HG03432 (cell line): ENCODE data around the gene ARHGEF3.

ENCODE experiments used
- ATAC-seq: cut with Tn5 transposase; IDR thresholded peaks from one replicate; pipeline ENCODE4 v1.9.1; 2021; ENCODE audit warnings: mild to moderate bottlenecking, moderate library complexity; ENCODE audit not compliant: unreplicated experiment

The ARHGEF3 gene

DNA sequence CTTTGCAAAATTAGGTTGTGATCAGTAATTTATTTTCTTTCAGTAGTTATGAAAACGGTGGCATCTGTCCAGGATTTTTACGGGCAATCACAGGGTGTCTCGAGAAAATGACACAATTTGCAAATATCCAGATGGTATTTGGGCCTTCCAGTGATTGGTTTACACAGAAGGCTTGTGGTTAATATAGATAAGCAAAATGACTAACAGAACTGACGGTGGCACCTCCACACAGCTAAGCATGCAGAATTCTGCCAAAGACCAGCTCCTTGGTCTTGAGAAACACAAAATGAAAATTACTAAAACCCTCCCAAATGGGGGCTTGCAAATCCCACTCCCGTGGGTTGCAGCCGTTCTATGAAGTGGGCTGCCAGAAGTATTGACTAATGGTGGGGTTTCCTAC lies 5.5 kb downstream of the ARHGEF3 start:
- no peak for ATAC-seq

DNA sequence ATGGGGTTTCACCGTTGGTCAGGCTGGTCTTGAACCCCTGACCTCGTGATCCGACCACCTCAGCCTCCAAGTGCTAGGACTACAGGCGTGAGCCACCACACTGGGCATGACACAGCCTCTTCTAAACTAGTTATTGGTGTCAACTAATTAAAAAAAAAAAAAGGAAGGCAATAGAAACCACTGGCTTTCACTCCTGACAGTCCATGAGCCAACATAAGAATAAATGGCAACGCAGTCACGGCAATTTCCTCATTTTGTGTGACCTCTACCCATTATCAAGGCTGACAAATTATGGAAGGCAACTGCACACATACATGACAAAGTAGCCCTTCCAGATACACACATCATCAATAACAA lies 5.9 kb downstream of the ARHGEF3 start:
- no peak for ATAC-seq

DNA sequence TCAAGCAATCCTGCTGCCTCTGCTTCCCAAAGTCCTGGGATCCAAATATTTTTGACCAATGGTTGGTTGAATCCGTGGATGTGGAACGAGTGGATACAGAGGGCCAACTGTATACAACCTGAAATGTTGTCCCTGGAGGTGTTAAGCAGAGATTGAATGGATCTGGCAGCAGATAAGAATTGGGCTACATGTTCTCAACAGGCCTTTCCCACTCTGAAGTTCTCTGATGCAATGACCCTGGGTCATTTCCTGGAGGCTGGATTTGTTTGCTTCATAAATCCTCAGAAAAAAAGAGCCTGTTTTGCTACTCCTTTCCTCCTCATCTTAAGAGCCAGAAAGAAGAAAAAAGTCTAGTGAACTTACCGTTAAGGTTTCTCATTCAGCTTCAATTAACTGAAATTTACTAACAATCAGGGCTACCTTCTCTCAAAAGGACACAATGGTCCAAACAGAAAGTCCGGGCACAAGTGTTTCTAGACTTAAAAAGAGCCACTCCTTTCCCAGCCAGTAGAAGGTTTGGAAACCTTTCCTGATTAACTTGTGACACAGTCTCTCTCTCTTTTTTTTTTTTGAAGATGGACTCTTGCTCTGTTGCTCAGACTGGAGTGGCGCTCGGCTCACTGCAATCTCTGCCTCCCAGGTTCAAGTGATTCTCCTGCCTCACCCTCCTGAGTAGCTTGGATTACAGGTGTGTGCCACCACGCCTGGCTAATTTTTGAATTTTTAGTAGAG lies 6.5 kb downstream of the ARHGEF3 start:
- no peak for ATAC-seq

DNA sequence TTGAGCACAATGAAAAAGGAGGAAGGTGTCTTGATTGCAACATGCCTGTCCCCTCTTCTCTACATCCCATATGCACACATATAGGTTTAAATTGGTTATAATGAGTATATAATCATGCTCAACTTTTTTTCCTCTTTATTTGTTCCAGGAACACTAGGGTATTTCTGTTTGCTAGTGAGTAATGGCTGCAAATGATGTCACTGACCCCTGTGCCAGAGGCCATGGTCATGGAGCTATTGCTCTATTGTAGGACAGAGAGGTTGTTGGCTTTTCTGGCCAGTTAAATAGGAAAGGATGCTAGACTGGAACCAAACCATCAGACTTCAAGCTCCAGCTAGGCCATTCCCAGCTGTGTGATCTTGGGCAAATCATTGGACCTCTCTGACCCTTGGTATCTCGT lies 9.6 kb downstream of the ARHGEF3 start:
- no peak for ATAC-seq

DNA sequence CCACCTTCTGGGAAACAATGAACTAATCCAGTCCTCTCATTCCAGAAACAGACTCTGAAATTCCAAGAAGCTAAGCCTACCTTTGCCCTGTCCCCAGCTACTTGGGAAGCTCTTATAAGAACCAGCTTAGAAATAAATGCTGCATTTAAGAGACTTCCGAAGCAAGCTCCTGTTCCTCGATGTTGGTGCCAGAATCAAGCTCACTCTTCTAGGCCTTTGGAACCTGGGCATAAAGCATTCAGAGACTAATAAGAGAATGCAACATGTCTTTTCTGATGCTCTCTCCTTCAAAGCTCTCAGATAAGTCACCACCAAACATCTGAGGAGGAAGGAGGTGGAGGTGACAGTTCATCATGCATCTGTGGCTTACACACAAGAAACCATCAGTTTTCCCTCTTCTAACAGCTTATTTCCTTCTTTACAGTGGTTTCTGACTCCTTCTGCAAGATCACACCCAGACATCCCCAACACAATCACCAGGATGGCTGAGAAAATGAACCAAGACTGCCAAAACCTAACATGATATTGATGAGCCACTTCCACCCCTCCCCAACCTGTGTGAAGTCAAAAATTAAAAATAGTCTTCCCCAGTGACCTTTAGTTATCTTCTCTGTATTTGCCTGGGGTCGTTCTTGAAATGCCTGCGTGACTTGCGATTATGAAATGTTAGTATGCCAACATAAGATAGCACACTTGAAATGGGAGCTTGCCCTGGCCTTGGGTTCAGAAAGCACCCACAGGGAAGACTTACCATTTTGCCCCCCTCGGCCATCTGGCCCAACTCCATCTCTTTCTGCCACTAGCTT lies 11.5 kb downstream of the ARHGEF3 start:
- no peak for ATAC-seq

DNA sequence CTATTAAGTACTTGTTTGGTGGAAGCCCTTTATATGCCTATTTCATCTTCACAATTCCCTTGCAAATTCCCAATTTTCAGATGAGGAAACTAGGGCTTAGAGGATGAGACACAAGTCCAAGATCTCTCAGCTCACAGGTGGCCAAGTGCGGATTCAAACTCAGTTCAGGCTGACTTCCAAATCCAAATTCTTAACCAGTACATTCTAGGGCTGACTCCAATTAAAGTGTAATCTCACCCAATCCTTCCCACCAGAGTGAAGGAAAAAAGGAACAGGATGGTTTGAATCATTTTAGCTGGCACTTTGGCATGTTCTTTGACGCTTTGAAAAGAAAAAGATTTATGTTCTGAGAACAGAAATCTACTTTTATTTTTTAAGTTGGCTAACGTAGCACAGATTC lies 12.7 kb downstream of the ARHGEF3 start:
- ATAC-seq, result no peak

DNA sequence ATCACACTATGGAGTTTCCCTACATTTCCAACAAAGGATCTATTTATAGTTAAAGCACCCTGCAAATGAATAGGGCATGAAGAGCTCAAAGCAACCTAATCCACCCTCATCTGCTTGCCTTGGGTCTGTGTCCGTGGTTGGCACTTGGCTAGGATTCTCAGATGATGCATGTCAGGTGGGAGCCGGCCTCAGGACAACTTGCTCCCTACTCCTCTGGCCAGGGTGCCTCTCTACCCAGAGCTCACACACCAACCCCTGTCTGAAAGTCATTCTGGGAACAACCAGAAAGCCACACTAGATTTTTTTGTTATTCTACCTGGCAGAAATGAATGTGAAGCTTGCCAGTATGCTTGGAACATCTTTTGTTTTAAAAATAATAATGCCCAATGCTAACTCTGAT lies 13.2 kb downstream of the ARHGEF3 start:
- ATAC-seq, result no peak

DNA sequence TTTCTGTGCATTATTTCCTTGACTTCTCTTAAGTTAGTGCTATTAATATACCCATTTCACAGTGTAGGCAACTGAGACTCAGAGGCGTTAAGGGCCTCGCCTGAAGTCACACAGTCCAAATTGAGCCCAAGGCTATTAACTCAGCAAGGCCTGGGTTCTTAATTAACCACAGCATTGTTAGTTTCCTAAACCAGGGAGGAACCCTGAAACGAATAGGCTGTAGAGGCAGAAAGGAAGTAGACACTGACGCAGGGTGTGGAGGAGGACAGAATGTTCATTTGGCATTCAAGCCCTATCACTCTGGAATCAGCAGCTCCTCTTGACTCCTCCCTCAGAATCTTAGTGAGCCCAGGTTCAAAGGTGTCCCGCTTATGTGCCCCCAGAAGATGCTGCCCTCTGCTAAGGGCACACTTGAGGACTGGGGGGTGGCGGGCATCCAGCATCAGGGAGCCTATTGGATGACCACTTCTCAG lies 13.9 kb downstream of the ARHGEF3 start:
- no peak for ATAC-seq

DNA sequence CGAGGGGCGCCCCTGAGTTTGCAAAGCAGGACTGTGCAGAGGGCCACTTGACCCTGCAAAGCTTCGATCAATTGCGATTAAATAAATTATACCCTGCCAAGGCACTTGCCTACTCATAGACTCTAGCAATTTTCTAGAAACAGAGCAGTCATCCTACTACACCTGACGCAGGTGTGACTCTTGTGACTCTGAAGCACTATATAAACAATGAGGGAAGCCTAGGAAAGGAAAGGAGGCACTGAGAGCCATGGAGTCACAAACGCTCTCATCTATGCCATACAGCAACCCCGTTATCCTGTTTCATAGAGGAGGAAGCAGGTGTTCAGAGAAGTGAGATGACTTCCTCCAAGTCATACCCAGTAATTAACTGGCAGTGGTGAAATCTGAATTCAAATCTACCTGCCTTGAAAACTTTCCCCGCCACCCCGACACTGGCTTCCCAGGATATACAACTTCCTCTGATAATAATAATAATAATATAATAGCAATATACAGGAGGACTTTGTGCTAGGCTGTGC lies 14.4 kb downstream of the ARHGEF3 start:
- no peak for ATAC-seq

DNA sequence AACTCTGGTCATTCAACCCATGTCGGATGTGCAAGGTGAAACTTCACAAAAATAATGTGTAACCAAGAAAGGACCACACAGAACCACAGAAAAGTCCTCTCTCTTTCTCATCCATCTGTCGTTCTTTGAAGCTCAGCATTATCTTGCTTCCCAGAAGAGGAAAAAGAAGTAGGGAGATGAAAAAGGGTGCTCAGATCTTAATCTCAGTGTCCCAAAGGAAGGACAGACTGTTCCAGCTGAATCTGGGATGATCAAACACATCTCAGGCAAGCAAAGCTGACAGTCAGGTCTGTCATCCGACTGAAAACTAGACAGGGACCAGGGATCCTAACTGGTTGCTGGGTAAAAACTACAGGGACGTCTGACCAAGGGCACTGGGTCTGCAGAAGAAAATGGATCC lies 16.2 kb downstream of the ARHGEF3 start:
- no peak for ATAC-seq

DNA sequence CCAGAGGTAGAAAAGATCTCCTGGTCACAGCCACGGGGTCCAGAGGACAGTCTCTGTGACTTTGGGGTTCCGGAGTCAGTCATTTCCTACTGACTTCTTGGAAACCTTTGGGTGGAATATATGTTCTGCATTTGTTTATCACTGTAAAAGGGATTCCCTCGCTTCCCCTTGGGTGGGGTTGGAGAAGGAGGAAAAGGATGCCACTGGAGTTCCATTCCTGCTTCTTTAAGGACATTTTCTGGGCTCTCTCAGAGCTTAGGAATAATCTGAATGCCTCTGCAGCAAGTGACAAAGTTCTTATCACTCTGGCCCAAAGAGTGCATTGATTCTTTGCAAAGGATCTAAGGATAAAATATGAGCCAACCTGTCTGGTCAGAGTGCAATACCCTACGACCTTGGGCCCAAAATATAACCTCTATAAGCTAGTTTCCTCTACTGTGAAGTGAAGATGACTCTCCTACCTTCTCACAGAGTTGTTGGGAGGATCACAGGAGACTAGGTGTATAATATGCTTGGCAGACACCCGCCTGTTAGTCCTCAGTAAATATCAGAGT lies 17.2 kb downstream of the ARHGEF3 start:
- no peak for ATAC-seq

DNA sequence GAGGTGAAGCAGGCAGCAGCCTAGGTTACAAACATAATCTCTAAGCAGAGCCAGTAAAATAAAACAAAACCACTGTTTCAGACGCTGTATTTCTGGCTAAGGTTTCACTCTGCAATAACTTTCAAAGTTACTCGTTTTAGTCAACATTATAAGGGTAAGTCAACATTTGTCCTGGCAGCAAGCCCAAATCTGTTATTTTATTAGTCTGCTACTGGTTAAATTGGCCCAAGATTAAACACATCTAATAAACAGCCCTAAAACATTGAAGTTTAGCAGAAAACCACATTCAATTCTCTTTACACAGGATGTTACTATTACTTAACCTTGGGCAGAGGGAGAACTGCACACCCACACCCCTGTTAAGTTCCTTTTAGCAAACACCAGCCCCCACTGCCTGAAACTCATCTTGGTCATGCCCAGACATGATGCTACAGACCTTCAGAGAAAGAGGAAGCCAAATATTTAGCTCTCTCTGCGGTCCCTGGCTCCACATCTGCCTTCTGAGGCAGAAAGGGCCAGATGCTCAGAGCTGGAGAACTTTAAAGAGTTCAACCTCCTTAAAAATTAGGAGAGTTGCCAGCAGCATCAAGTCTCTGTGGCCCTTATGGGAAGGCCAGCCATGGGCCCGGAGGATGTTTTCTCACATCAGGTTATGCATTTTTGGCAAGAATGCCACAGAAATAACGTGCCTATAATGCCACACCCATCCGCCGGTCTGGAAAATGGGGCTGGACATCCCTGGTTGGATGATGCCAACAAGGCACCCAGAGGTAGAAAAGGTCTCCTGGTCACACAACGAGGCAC lies 17.9 kb downstream of the ARHGEF3 start:
- ATAC-seq, result peak; percentile 97

DNA sequence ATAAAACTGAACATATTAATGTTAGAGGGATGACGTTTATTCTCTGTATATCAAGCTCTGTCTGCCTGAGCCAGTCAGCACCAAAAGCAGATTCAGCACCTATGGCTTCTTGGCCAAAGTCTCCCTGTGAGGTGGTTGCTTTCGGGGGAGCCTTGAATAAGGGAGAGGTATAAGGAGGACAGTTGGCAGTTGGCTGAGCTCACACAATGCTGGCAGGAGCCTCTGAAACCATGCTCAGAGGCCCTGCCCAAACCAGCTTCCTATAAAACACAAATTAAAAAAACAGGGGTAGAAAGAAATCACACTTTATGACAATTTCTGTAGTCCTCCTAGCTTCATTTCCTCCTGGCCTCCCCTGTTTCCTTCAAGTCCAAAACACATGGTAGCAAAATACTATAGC lies 18.8 kb downstream of the ARHGEF3 start:
- no peak for ATAC-seq

DNA sequence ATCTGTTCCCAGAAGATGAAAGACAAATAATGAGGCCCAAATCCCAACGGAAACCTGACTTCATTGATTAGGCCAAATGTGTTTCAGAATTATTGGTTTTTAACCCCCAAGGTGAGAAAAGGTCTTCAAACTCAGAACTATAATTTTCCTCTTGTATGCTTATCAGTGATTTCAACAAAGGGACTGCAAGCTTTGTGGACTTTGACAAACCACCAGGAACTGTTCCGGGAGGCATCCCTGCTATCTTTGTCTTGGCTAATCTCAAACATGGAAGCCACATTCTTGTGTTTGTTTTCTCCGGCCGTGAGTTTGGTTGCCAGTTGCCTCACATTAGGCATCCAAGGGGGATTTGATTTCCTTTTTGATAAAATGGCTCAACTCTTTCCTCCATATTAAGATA lies 19.5 kb downstream of the ARHGEF3 start:
- ATAC-seq, result no peak

DNA sequence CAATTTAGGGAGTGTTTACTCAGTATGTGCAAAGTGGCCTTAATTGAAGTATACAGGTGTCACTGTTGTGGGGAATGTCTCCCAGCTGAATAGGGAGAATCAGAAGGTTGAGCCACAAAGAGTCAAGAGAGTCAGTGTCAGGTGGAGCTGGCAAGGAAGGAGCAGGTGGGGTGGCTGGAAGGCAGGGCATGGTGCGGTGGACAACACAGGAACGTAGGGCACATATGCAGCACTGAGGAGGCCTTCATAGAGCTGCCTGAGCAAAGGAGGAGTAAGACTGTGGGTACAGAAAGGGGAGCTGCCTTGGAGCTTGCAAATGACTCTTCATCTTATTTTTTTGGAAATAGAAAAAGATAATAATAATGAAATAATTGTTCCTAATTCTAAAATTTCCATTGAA lies 20.0 kb downstream of the ARHGEF3 start:
- ATAC-seq, result no peak

DNA sequence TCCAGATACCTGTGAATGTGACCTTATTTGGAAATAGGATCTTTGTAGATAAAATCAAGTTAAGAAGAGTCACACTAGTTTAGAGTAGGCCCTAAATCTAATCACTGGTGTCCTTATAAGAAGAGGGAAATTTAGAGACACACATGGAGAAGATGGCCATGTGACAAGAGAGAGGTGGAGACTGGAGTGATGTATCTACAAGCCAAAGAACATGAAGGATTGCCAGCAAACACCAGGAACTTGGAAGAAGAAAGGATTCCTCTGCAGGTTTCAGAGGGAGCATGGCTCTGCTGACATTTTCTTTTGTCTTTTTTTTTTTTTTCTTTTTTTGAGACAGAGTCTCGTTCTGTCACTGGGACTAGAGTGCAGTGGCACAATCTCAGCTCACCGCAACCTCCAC lies 20.8 kb downstream of the ARHGEF3 start:
- ATAC-seq, result no peak

DNA sequence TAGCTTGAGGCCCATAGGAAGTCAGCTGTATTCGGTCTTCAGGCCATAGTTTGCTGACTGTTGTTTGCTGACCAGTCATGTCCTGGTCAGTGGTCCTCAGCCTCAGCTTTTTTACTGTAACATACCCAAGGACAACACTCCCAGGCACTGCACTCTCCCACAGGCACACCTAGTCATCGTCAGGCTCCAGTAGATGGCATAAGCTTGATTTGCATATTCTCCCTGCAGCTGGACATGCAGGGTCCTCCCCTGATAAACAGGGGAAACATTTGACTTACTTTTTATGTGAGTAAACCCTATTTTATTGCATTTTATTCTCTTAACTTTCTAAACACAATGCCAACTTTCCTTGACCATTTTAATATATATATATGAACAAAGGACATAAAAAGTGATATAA lies 22.9 kb downstream of the ARHGEF3 start:
- no peak for ATAC-seq

DNA sequence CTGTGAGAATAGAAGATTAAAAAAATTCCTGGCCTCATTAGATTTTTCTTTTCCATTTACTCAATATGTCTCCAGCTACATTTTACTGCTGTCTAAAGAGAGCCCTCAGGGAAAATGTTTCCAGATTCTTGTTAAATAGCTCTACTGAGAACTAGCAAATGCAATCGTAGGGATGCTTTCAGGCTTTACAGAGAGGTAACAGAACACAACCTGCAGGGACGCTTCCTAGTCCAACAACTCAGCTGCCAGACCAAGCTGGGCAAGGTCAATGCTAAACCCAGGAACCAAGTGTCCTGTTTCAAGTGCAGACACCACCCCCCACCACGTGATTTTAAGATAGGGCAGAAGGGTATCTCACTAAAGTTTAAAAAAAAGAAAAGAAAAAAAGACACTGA lies 25.2 kb downstream of the ARHGEF3 start:
- ATAC-seq, result no peak

DNA sequence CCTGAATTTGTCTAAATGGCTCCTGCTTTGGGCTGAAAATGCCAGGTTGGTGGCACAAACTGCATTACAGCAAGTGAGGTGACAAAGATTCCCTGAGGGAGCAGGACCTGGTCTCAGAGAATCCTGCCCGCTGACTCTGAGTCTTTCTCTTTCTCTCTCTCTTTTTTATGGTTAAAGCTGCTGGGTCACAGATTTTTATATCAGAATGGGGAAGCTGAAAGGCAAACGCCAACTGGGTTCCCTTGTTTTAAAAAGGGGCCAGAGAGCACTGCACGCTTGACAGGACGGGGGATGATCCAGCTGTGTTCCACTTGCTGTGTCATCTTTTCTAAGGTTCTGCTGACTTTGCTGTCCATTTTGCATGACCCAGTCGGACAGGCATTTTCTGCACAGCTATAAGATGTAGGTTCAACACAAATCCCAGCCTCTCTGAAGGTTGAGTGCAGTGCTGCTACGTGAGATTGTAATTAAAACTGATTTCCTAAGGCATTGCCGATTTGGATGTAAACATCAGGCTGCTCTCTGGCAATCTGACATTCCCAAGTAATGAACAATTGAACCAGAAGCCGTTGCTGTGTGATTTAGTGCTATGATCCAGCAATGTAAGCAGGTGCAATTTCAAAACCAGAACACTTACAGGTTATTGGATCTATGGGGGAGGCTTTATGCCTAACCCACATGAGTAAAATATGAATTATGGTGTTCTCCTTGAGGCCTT lies 25.8 kb downstream of the ARHGEF3 start:
- no peak for ATAC-seq

DNA sequence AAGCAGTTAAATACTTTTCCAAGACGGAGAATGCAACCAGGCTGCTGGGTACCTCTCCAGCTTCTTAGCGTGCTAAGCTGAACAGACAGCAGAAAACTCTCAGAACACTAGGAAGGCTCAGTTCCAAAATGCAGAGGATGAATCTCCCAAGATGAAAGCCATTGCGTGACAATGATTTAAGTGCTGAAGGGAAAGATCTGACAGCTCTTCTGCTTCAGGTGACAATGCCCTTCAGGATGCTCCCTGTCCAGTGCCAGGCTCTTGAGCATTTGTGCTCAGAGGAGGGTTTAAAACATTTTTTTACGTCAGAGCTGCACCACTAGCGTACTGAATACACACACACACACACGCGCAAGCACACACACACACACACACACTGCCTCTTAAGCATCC lies 26.3 kb downstream of the ARHGEF3 start:
- ATAC-seq, result no peak

DNA sequence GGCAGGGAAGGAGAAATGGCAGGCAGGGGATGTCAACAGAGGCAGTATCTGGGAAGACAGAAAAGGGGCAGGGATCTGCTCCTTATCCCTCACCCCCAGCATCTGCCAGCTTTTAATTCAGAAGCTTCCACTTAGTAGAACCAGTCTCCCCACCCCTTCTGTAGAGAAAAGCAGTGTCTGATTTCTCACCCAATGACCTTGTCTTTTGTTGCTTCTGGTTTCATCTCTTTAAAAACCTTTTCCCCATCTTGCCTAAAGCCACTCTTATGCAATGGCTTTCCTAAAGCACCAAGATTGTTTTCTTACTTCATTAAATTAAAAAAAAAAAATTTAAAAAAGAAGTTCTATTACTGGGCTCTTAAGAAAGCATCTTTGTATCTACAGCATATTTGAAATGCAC lies 27.8 kb downstream of the ARHGEF3 start:
- ATAC-seq, result no peak
